NCI-H2107 (cell line): ENCODE data around the gene SMYD4.
"Not testable (repeated sequence)": the region's sequence is repeated elsewhere in the genome, so short reads cannot be mapped to it uniquely, and the experiment has no call there.

Source experiments
- DNase-seq: peaks from one replicate; lab custom pipeline; 2025; lab: John Stamatoyannopoulos, UW

Gene SMYD4

DNA sequence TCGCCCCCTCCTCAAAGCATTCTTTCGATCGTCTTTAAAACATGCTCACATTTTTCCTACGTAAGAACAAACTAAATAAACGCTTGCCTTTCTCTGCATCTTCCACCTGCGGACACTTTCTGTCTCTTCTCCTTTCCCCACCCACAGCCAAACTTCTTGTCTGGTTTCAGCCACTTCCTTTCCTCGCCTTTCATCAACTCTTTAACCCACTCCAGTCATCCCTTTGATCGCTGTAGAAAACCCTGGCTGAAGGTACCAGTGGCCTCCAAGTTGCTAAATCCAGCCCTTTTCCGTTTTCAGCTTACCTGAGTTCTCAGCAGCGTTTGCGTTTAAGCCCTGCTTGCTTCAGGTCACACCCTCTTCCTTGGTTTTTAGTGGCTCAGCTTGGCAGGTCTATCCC lies 586 bp upstream of the SMYD4 start:
- DNase-seq: no peak

DNA sequence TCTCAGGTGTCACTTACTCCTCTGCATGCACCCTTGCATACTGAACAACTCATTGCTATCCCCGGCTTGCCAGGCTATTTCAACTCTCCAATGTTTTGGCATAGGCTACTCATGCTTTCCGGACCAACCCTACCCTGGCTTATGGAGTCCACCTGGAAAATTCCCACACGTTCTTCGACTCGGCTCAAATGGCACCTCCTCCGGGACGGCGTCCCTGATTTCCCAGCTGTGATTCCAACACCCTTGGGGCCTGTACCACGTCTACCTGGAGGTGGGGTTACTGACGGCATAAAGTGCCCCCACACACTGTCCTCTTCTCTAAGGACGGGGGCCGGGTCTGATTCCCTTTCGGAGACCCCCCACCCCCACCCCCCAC lies 498 bp downstream of the SMYD4 start:
- DNase-seq: no peak

DNA sequence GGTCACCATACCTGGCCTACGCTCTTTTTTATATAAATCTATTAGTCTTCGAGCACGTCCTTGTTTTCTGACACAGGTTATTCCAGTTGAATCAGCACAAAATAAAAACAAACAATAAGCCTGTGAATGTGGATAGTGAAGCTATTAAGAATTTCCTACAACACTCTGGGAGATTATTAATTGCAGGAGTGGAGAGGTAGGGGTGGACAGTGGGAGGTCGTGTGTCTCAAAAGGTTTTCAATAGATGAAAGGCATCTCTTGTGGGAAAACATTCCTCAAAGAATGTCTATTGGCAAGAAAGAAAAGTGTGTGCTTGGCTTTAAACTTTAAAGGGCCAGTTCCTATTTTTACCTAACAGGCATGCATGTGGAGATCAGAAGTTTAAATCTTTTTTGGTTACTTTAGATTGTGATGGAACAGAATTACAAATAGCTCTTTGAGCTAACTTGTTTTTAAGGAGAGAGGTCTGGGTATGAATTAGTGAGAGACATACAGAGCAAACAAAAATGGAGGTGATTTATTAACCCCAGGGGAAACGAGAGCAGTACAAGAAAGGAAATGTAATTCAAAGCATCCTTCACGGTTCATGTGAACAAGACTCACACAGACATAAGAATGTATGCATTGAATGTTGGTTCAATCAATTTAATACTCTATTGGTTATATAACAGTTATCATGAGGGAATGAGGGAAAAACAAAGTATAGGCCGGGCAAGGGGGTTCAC lies 9.0 kb downstream of the SMYD4 start:
- DNase-seq: no peak

DNA sequence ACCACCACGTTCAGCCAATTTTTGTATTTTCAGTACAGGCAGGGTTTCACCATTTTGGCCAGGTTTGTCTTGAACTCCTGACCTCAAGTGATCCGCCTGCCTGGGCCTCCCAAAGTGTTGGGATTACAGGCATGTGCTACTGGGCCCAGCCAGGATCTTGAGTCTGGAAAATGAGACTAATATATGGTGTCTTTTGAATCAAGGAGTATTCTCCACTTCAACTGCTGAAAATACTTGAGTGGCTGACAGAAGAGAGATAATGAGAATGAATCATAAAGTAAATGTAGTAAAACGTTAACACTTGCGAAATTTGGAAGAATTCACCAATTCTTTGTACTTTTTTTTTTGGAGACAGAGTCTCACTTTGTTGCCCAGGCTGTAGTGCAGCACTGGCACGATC lies 16.6 kb downstream of the SMYD4 start:
- DNase-seq: no peak

DNA sequence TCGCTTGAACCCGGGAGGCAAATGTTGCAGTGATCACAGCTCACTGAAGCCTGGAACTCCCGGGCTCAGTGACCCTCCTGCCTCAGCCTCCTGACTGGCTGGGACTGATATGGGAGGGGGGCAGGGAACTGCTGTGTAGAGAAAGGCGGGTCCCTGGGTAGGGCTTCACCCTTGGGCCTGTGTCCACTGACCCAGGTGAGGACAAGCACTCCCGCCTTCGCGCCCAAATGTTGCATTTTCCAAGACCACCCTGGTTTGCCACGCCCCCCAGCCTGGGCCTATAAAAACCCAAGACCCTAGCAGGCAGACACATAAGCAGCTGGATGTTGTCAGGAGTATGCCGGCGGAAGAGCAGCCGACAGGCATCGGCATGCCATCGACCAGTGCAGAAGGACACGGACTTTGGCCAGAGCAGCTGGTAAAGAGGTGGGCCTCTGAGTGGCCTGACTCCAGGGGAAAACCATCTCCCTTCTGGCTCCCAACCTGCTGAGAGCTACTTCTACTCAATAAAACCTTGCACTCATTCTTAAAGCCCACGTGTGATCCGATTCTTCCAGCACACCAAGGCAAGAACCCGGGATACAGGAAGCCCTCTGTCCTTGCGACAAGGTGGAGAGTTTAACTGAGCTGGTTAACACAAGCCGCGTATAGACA lies 19.1 kb downstream of the SMYD4 start:
- no peak for DNase-seq

DNA sequence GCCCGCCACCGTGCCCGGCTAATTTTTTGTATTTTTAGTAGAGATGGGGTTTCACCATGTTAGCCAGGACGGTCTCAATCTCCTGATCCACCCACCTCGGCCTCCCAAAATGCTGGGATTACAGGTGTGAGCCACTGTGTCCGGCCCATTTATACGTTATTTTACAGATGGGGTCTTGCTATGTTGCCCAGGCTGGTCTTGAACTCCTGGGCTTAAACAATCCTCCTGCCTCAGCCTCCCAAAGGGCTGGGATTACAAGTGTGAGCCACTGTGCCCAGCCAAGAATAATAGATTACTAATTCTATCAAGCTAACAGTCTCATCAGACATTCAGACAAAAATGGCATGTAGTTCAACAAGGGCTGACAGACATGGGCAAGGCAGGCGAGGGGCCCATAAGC lies 19.9 kb downstream of the SMYD4 start:
- DNase-seq: not testable (repeated sequence)

DNA sequence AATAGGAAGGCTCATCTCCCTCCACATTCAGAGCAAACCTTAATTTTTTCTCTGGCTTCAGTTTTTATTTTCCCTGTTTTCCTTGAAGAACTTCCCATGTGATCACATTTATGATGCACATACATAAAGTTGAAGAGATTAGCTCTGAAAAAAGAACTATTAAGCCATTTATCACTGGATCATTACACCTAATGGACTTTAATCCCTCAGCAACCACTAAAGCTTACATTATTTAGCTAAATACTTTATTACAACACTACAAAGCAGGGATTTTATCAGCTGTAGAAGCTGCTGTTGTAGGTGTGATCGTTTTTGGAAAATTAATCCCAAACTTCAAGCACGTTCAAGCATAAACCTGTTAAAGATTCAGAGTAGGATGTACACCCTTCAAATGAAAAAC lies 21.1 kb downstream of the SMYD4 start:
- DNase-seq: no peak

DNA sequence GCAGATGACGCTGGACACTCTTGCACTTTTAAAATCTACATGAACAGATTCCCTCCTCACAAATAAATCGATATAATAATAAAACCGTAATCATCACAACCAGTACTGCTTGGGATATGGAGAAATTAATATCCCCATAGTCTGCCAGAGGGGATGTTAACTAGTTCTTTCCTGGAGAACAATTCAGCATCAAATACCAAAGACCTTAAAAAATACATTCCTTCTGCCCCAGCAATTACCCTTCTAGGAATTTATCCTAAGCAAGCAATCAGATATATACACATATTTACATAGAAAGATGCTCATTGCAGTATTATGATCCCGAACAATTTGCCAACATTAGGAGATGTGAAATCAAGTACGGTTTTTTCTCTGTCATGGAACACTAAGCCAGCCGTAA lies 21.8 kb downstream of the SMYD4 start:
- DNase-seq: no peak

DNA sequence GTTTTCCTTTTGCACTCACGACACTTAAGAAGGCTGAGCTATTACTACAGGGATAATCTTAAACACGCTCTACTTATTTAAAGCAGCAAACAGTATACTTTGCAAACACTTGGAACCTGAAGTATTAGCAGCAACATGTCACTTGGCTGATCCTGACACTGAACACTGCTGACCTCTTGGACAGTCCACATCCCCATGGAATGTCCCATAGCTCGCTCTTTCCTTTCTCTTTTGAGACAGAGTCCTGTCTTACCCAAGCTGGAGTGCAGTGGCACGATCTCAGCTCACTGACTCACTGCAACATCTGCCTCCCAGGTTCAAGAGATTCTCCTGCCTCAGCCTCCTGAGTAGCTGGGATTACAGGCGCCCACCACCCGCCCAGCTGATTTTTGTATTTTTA lies 26.4 kb downstream of the SMYD4 start:
- no peak for DNase-seq

DNA sequence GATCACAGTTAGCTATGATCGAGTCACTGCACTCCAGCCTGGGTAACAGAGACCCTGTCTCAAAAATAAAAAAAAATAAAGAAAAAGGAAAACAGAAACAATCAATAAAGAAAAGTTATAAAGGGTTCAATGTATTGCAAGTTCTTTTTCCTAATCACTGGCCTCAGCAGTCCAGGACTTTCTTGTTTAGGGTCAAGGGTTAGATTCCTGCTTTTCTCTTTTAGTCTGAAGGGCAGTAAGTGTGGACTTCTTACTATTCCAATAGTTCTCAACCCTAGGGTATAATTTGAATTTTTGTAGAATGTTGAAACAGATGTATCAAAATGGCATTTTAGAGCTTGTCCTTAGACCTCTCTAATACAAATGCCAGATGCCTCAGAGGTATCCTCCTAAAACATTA lies 27.3 kb downstream of the SMYD4 start:
- DNase-seq: no peak

DNA sequence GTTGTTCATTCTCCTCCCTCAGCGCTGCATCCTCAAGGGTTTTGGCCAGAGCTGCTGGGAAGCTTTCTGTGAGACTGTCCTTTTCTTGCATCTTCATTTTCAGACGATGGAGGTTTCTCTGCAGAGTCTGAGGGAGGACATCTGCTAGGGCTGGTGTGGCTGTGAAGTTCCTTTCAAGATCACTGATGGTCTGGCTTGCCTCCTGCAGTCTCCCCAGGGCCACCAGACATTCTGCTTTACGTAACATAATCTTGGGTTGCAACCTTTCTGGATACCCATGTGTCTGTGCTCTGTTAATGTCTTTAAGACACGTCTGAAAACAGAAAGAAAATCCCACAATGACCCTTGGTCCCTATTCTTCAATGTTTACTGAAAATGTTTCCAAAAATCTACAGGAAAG lies 29.0 kb downstream of the SMYD4 start:
- DNase-seq: no peak

DNA sequence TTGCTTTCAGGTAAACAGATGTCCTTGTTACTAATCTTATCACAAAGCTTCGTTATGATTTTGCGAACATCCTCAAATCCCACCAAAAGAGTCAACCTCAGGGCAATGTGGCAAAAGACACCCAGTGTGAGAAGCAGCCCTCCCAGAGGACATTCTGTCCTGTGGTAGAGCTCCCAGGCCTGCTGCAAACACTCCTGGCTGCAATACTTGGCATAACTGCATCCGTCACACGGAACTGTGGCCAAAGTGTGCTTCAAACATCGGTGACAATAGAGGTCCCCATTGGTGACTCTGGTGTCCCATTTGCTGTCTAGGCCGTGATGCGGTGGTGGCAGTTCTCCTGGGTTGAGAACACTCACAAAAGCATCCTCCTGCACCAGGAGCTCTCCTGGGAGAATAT lies 29.5 kb downstream of the SMYD4 start:
- no peak for DNase-seq

DNA sequence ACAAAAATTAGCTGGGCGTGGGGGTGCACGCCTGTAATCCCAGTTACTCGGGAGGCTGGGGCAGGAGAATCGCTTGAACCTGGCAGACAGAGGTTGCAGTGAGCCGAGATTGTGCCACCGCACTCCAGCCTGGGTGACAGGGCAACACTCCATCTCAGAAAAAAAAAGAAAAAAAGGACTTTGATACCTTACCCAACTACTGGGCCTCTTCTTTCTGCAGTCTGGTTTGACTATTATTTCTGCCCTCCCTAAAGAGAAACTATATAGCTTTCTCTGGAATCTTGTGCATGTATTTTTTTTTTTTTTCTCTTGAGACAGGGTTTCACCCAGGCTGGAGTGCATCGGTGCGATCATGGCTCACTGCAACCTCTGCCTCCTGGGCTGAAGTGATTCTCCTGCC lies 31.9 kb downstream of the SMYD4 start:
- DNase-seq: not testable (repeated sequence)

DNA sequence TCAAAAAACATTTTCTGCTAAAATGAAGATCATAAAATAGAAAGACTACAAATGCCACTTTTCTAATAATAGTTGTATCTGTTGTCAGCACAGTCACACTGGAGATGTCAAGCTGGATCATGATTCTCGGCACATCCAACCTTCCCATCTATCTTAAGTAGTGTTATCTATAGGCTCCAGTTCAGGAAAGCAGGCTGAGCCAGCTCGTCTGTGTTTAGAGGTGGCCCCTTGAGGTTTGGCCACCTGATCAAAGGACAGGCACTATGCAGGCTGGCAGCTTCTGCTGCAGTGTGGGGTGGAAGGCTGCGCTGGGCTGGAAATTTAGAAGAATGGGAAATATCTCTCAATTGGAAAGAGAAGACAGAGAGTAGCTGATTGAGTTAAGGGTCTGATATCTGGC lies 32.4 kb downstream of the SMYD4 start:
- DNase-seq: no peak

DNA sequence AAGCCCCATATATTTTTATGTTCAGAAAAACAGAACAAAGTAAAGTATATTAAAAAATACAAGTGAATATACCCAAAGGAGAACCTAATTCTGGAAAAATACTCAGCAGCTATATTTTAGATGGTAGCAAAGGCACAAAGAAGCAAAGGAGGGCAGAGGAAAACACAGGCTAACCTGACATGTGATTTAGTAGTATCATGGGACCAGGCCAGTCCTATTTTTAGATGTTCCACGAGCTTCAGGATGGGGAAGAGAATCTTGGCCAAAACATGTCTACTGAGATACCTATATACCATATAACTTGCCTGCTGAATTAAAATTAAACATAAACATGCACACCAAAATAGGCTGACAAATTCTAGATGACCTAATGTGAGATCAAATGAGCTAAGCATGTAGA lies 32.9 kb downstream of the SMYD4 start:
- no peak for DNase-seq

DNA sequence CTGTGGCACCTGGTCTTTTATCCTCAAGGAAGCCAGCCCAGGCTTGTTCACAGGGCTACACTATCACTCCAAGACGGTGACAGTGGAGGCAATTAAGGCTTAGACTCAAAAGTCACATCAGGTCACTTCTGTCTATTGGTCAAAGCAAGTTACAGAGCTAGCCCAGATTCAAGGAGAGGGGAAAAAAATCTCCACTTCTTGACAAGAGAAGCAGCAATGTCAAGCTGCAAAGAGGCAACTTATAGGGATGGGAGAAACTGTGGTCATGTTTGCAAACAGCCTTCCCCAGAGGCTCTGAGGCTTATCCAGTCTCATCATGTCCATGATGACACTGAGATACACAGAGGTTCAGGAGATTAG lies 36.3 kb downstream of the SMYD4 start:
- no peak for DNase-seq

DNA sequence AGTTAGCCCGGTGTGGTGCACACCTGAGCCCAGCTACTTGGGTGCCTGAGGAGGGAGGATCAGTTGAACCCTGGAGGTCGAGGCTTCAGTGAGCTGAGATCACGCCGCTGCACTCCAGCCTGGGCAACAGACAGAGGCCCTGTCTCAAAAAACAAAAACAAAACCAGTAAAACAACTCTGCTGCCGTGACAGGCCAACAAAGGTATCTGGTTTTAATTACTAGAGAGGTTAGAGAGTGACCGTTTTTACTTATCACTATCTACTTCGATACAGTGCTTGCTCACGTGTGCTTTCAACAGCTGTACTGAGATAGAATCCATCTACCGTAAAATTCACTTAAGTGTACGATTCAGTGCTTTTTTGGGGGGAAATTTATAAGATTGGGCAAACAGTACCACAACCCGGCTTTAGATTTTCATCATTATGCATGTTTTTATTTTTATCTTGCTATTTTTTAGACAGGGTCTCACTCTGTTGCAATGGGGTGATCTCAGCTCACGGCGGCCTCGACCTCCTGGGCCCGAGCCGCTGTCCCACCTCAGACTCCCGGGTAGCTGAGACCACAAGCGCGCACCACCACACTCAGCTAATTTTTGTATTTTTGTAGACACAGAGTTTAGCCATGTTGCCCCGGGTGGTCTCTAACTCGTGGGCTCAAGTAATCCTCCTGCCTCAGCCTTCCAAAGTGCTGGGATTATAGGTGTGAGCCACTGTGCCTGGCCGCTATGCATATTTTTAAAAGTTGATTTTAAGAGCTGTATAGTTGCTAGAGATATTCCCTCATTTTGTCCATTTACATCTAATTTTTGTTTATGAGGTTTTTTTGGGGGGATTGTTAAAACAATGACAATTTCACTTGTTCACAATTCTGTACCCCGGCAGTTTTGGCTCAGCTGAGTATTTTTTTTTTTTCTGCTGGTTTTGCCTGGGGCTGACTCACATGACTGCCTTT lies 36.9 kb downstream of the SMYD4 start:
- DNase-seq: no peak

DNA sequence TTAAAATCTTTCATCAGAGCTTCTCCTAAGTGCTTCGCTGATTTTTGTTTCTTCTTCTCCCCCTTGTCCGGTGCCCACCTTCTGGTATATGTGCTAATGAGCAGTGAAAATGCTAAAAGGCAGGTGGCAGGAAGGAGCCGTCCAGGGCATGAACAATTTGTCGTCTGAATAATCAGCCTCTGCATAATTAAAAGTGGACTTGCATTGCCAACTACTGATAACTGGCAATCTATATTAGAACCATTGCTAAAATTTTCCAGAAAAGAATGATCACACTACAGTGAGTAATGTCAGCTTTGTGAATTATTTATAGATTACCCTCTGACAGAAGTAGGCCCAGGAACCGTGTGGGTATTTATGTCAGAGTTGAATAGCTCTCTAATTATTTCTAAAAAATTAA lies 39.8 kb downstream of the SMYD4 start:
- DNase-seq: no peak

DNA sequence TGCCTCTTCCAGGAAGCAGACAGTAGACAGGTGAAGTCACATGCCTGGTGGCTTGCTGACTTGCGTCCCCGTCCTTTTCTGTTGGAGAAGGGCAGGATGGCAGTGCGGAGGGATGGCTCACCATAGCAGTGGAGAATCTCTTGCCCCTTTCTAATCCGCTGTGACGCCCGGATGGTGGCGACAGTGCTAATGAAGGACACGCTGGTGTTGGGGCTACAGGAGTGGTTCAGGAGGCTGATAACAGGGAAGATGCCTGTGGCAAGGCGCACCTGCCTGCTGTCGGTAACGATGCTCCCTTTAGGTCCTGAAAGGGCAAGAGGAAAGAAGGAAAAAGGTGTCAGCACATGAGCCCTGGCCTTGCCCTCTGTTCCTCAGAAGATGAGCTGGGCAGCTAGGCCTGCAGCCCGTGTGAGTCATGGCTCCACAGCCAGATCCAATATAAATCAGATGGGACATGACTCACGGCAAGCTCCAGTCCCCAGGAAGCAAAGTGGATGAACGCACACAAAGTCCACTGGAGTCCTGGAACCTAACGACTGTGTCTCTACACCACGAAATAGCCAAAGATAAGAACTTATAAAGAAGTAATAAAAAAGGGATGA lies 42.3 kb downstream of the SMYD4 start:
- no peak for DNase-seq

DNA sequence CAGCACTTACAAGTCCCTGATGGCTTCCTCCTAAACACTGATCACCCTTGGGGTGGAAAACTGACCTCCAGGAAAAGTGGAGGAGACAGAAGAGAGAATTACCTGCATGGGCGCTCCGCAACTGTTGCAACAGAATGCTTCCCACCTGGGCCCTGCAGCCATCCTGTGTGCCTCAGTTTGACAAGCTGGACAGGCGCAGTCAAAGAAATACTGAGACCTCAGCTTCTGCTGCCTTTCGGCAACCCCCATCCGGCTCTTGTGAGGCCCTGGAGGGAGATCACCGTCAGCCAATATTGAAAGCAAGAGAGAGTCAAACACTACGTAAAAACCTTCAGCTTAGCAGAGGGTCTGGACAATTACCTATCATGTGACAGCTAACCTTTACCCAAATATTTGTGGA lies 43.0 kb downstream of the SMYD4 start:
- DNase-seq: no peak

DNA sequence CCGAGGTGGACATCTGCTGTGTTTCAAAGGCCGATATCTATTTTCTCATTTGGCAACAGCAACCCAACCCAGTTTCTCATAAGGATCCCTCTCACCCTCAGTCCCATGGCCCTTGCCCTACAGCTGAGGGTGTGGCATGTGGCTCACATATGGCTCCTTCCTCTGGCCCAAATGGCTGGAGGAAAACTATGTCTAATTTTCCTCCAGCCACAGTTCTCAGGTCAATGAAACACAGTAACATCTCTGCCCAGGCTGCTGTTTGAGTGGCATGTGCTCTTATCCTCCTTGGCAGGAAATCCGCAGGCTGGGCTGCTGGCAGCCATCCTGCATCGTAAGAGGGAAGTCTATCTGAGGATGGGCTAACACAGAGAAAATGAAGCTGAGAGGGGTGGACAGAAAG lies 43.8 kb downstream of the SMYD4 start:
- DNase-seq: no peak

DNA sequence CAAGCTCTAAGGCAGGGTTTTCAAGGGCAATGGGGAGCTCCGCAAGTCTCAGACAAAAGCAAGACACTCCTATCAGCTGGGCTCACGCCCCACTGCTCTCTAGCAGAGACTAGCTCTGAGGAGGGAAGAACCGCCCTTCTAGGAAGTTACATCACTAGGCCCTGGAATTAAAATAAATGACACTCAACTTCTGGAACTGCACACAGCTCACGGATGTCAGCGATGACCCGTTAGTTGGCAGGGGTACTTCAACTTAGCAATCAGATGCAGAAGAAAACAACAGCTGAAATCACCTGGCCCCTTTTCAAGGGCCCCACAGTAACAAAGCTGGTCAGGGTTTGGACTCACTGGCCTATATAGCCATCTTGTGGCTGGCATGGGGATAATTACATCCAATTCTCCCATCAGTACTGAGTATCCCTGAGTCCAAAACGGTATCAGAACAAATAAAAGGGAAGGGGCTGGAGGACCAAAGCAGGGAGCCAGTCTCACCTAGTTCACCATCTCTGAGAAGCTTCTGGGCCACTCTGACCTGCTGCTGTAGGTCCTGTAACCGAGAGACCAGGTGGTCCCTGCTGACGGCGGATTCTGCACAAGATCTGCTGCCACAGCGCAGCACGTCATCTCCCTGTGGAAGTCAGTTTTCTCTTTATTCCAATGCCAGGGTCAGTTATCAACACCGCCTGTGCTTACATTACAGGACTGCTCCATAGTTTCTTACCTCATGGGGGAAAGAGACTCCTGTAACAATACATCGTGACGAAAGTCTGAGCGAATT lies 45.7 kb downstream of the SMYD4 start:
- no peak for DNase-seq
